ENCODE data around the gene MYO18B. TPM values are rescaled to one million over a fixed set of nuclear protein-coding genes. Genes with fewer than 3 reads are reported as not detected.

The MYO18B gene
- total RNA-seq, 1 experiment from 2014 or later: 0.05 TPM

GRCh38 chr22:25835348-25835747 lies 93.4 kb downstream of the MYO18B start:
- no TSS peak for BruUV-seq (replicated peaks)
- POLR2A ChIA-PET: no interaction called here
- Histone ChIP-seq H3K27ac (ENCODE audit: low read depth, low read length) (no peak overlapping the region), H3K4me1 (ENCODE audit: control insufficient read depth in 1 of 2, insufficient read depth in 2 of 2, low read length in 2 of 2) (no peaks in the 10 kb centered on the region), H4K20me1 (ENCODE audit: insufficient read depth) (no peaks in the 10 kb centered on the region), H3K27me3 (ENCODE audit: insufficient read depth, low read length) (no peaks in the 10 kb centered on the region; the same call in 1 of the 2 replicates), H3K9ac (ENCODE audit: low read length) (no peak overlapping the region), H3K4me2 (ENCODE audit: low read length) (no peak overlapping the region), H3K4me3 (replicated peaks in 1 of 2; ENCODE audit: low read depth in 1 of 2, low read length in 2 of 2) (no peak overlapping the region), H2AFZ (ENCODE audit: low read depth, low read length, poor library complexity, severe bottlenecking) (no peak overlapping the region), H3K79me2 (ENCODE audit: insufficient read depth, low read length) (no peaks in the 10 kb centered on the region), H3K36me3 (ENCODE audit: control insufficient read depth in 1 of 2, insufficient read depth in 2 of 2, low read length in 2 of 2) (no peaks in the 10 kb centered on the region), H3K9me2 (ENCODE audit: insufficient read depth) (no peaks in the 10 kb centered on the region), H3K9me3 (ENCODE audit: control insufficient read depth in 1 of 2, insufficient read depth in 1 of 2, low read depth in 1 of 2, low read length in 2 of 2) (no peaks in the 10 kb centered on the region)
- TF ChIP-seq MAX (IDR thresholded peaks at IDR 0.05) (no peak), SP1 (IDR thresholded peaks at IDR 0.05; ENCODE audit: low read depth) (no peak), POLR2A (IDR thresholded peaks at IDR 0.05; ENCODE audit: borderline replicate concordance, extremely low read depth, insufficient read depth, insufficient read length) (no peak), SRF (IDR thresholded peaks at IDR 0.05; ENCODE audit: low read depth) (no peak), YY1 (IDR thresholded peaks at IDR 0.05; ENCODE audit: extremely low read depth, insufficient replicate concordance, low read depth, low read length) (no peak)
- TF ChIP-seq, protein P1, sequence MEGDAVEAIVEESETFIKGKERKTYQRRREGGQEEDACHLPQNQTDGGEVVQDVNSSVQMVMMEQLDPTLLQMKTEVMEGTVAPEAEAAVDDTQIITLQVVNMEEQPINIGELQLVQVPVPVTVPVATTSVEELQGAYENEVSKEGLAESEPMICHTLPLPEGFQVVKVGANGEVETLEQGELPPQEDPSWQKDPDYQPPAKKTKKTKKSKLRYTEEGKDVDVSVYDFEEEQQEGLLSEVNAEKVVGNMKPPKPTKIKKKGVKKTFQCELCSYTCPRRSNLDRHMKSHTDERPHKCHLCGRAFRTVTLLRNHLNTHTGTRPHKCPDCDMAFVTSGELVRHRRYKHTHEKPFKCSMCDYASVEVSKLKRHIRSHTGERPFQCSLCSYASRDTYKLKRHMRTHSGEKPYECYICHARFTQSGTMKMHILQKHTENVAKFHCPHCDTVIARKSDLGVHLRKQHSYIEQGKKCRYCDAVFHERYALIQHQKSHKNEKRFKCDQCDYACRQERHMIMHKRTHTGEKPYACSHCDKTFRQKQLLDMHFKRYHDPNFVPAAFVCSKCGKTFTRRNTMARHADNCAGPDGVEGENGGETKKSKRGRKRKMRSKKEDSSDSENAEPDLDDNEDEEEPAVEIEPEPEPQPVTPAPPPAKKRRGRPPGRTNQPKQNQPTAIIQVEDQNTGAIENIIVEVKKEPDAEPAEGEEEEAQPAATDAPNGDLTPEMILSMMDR (IDR thresholded peaks at IDR 0.05 in 2 of 3, conservative IDR thresholded peaks at IDR 0.05 in 1 of 3; ENCODE audit: borderline replicate concordance in 1 of 3, insufficient read depth in 1 of 3, low read depth in 2 of 3, low read length in 2 of 3): no peak
- TF ChIP-seq, protein P2, sequence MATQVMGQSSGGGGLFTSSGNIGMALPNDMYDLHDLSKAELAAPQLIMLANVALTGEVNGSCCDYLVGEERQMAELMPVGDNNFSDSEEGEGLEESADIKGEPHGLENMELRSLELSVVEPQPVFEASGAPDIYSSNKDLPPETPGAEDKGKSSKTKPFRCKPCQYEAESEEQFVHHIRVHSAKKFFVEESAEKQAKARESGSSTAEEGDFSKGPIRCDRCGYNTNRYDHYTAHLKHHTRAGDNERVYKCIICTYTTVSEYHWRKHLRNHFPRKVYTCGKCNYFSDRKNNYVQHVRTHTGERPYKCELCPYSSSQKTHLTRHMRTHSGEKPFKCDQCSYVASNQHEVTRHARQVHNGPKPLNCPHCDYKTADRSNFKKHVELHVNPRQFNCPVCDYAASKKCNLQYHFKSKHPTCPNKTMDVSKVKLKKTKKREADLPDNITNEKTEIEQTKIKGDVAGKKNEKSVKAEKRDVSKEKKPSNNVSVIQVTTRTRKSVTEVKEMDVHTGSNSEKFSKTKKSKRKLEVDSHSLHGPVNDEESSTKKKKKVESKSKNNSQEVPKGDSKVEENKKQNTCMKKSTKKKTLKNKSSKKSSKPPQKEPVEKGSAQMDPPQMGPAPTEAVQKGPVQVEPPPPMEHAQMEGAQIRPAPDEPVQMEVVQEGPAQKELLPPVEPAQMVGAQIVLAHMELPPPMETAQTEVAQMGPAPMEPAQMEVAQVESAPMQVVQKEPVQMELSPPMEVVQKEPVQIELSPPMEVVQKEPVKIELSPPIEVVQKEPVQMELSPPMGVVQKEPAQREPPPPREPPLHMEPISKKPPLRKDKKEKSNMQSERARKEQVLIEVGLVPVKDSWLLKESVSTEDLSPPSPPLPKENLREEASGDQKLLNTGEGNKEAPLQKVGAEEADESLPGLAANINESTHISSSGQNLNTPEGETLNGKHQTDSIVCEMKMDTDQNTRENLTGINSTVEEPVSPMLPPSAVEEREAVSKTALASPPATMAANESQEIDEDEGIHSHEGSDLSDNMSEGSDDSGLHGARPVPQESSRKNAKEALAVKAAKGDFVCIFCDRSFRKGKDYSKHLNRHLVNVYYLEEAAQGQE (IDR thresholded peaks at IDR 0.05; ENCODE audit: low read depth): no peak
- DNase-seq (ENCODE audit: low read depth, low spot score) (no peak), ATAC-seq (no peak)
- CTCF ChIA-PET: no interaction called here
- RAD21 ChIA-PET (ENCODE audit: low non-redundant PET in 1 of 2, low total read pairs in 2 of 2, uncharacterized antibody in 2 of 2, unreplicated experiment in 2 of 2): no interaction called here
- intact Hi-C loops (cut with micrococcal nuclease): no loop called here
